ENCODE results near the gene GZF1.

GRCh38 chr20:23365390-23366165 is 3.6 kb downstream of the GZF1 start:
- TF ChIP-seq GABPA (IDR thresholded peaks at IDR 0.05; ENCODE audit: low read depth): no peak
- TF ChIP-seq, protein P1, sequence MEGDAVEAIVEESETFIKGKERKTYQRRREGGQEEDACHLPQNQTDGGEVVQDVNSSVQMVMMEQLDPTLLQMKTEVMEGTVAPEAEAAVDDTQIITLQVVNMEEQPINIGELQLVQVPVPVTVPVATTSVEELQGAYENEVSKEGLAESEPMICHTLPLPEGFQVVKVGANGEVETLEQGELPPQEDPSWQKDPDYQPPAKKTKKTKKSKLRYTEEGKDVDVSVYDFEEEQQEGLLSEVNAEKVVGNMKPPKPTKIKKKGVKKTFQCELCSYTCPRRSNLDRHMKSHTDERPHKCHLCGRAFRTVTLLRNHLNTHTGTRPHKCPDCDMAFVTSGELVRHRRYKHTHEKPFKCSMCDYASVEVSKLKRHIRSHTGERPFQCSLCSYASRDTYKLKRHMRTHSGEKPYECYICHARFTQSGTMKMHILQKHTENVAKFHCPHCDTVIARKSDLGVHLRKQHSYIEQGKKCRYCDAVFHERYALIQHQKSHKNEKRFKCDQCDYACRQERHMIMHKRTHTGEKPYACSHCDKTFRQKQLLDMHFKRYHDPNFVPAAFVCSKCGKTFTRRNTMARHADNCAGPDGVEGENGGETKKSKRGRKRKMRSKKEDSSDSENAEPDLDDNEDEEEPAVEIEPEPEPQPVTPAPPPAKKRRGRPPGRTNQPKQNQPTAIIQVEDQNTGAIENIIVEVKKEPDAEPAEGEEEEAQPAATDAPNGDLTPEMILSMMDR (IDR thresholded peaks at IDR 0.05; ENCODE audit: insufficient read depth, low read length): no peak
- TF ChIP-seq POLR2AphosphoS5 (IDR thresholded peaks at IDR 0.05; ENCODE audit: low read depth): no peak
- no peak for TF ChIP-seq REST (IDR thresholded peaks at IDR 0.05; ENCODE audit: insufficient replicate concordance, low read depth)
- TF ChIP-seq SPI1 (IDR thresholded peaks at IDR 0.05; ENCODE audit: borderline replicate concordance, low read depth): no peak
